Measurements from ENCODE around the gene PLCE1.
A peak's percentile ranks its signal among the peaks of the same experiment; 100 is the strongest.

PLCE1 gene

GRCh38 chr10:93992400-93993030 lies 1.2 kb upstream of the PLCE1 start:
- H3K4me3 ChIP-seq (ENCODE audit: control insufficient read depth, low read depth, low read length) = no peak overlapping the region
- TF ChIP-seq, protein P1, sequence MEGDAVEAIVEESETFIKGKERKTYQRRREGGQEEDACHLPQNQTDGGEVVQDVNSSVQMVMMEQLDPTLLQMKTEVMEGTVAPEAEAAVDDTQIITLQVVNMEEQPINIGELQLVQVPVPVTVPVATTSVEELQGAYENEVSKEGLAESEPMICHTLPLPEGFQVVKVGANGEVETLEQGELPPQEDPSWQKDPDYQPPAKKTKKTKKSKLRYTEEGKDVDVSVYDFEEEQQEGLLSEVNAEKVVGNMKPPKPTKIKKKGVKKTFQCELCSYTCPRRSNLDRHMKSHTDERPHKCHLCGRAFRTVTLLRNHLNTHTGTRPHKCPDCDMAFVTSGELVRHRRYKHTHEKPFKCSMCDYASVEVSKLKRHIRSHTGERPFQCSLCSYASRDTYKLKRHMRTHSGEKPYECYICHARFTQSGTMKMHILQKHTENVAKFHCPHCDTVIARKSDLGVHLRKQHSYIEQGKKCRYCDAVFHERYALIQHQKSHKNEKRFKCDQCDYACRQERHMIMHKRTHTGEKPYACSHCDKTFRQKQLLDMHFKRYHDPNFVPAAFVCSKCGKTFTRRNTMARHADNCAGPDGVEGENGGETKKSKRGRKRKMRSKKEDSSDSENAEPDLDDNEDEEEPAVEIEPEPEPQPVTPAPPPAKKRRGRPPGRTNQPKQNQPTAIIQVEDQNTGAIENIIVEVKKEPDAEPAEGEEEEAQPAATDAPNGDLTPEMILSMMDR (IDR thresholded peaks at IDR 0.05; ENCODE audit: control insufficient read depth, insufficient read depth, low read depth, low read length, missing control alignments) = peak; percentile 7
- DNase-seq (ENCODE audit: low read depth) = no peak

- TF ChIP-seq, protein P1 (IDR thresholded peaks at IDR 0.05; ENCODE audit: control insufficient read depth, insufficient read depth, low read depth, low read length, missing control alignments) = no peak
- H3K4me3 ChIP-seq (ENCODE audit: control insufficient read depth, low read depth, low read length) = peak overlapping the region; percentile 74
- no peak for DNase-seq (ENCODE audit: low read depth)
These were observed 333 bp upstream of the PLCE1 start for GRCh38 chr10:93993414-93993781.

DNA sequence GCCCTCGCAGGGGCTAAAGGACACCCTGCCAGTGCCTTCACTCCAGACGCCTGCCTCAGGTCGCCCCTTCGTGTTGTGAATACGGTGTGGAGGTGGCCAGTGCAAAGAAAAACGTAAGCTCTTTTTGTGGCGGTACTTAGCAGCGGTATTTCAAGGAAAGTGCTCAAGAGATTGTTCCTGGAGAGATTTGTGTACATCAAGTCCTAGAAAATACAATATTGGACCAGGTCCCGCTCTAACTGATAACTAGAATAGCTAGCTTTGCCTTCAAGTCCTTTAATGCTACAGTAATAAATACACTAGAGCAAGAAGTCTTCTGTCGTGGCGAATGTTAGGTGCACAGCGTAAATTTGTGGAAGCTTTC lies 689 bp downstream of the PLCE1 start:
- TF ChIP-seq, protein P1 (IDR thresholded peaks at IDR 0.05; ENCODE audit: control insufficient read depth, insufficient read depth, low read depth, low read length, missing control alignments) = no peak
- DNase-seq (ENCODE audit: low read depth) = no peak
- H3K4me3 ChIP-seq (ENCODE audit: control insufficient read depth, low read depth, low read length) = peak overlapping the region; percentile 74

- TF ChIP-seq, protein P1 (IDR thresholded peaks at IDR 0.05; ENCODE audit: control insufficient read depth, insufficient read depth, low read depth, low read length, missing control alignments) = no peak
- H3K4me3 ChIP-seq (ENCODE audit: control insufficient read depth, low read depth, low read length) = no peak overlapping the region
- no peak for DNase-seq (ENCODE audit: low read depth)
These were observed 1.5 kb downstream of the PLCE1 start for GRCh38 chr10:93995182-93995581.

- no peak for DNase-seq (ENCODE audit: low read depth)
- TF ChIP-seq, protein P1 (IDR thresholded peaks at IDR 0.05; ENCODE audit: control insufficient read depth, insufficient read depth, low read depth, low read length, missing control alignments) = no peak
These were observed 2.0 kb downstream of the PLCE1 start for GRCh38 chr10:93995598-93996271.

GRCh38 chr10:93996551-93996950 lies 2.8 kb downstream of the PLCE1 start:
- DNase-seq (ENCODE audit: low read depth) = no peak
- H3K4me3 ChIP-seq (ENCODE audit: control insufficient read depth, low read depth, low read length) = no peak overlapping the region
- TF ChIP-seq, protein P1 (IDR thresholded peaks at IDR 0.05; ENCODE audit: control insufficient read depth, insufficient read depth, low read depth, low read length, missing control alignments) = no peak

More at GRCh38 chr10:93995598-93996271, 2.0 kb downstream of the PLCE1 start:
- H3K4me3 ChIP-seq (ENCODE audit: control insufficient read depth, low read depth, low read length) = no peak overlapping the region
